ENCODE measurements around the gene MSL1.

The MSL1 gene, protein sequence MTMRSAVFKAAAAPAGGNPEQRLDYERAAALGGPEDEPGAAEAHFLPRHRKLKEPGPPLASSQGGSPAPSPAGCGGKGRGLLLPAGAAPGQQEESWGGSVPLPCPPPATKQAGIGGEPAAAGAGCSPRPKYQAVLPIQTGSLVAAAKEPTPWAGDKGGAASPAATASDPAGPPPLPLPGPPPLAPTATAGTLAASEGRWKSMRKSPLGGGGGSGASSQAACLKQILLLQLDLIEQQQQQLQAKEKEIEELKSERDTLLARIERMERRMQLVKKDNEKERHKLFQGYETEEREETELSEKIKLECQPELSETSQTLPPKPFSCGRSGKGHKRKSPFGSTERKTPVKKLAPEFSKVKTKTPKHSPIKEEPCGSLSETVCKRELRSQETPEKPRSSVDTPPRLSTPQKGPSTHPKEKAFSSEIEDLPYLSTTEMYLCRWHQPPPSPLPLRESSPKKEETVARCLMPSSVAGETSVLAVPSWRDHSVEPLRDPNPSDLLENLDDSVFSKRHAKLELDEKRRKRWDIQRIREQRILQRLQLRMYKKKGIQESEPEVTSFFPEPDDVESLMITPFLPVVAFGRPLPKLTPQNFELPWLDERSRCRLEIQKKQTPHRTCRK

DNA sequence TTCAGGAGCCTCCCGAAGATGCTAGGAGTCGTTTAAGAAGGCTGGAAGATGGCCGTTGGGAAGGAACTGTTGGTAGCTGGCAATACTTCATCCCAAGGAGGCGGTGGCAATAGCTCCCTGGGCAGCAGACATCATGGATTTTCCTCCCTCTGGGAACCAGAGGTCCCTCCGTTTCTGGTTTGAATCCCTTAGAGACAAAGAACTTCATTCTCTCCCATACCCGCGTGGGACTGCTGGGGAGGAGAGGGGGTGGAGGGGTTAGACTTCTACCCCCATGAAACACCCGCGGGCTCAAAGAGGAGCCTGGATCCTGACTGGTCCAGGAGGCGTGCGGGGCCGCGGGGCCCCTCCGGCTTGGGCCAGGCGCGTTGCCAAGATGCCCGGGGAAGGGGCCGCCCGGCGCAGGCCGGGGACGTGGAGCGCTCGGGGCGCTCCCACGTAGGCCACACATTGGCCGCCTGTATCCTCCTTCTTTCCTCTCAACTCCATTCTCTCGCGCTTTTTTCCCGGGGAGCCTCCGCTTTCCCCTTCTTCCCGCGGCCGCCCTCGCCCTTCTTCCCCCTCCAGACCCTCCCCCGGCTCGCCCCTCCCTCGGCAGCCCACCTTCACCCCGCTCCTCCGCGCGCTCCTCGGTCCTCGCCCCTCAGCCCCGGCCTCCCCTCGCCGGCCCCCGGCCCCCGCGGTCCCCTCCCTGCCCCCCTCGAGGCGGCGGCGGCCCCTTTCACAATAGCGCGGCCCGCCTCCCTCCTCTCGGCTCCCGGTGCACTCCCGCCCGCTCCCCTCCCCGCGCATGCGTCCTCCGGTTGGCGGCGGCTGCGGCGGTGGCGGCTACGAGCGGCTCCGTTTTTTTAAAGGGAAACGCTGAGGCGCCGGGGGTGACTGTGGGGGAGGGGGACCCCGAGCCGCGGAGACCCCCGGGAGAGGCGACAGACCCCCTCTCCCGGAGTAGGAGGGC lies at the start of gene MSL1:
Gene MSL1 (plus strand): TSS at position 791 of the 955 bp plus-strand sequence. CDS start 642 bp downstream, outside the sequence.
- H3K27me3 Mint-ChIP-seq: no peaks in the 10 kb centered on the region
- no peaks in the 10 kb centered on the region for H3K9me3 Mint-ChIP-seq
- peak within 1 kb of the TSS; percentile 89 for H3K4me3 Mint-ChIP-seq
- peaks cover 37% of the 10 kb centered on the region for H3K4me1 Mint-ChIP-seq (ENCODE audit: low read depth)
- H3K36me3 Mint-ChIP-seq (ENCODE audit: low read depth): peaks cover 32% of the 10 kb centered on the region
- peak within 1 kb of the TSS; percentile 87 for H3K27ac Mint-ChIP-seq
- DNase-seq: peak; percentile 91

DNA sequence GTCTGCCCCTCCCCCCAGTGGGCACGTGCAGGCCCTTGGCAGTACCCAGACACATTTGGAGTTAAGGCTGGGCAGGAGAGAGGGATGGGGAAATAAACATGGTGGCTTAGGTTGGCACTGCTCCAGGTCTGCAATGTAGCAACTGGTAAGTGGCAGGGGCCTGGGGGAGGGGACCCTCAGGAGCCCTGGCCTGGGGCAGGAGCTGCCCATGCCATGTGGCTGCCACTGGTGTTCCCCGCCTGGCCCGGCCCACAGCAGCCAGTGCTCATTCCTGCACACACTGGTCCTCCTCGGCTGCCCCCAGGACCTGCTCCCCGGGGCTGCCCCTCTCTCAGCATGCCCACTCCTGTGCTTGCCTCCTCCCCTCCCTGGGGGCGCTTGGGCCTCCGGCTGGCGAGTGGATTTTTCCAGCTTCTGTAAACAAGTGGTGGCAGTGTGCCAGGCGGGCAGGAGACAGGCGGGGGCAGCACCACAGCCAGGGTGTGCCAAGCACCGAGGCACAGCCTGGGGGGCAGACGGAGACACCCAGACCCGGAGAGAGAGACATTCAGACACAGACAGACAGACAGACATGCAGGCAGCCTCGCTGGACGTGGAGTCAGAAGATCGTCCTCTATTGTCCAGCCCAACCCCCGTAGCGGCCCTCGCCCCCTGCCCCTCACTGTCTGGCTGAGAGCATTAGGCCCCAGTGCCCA lies 49.6 kb upstream of the MSL1 start:
- H3K4me3 Mint-ChIP-seq: no peak overlapping the region
- no peaks in the 10 kb centered on the region for H3K27me3 Mint-ChIP-seq
- H3K9me3 Mint-ChIP-seq: no peaks in the 10 kb centered on the region
- DNase-seq: peak; percentile 35
- peaks cover 75% of the 10 kb centered on the region for H3K4me1 Mint-ChIP-seq (ENCODE audit: low read depth)
- H3K36me3 Mint-ChIP-seq (ENCODE audit: low read depth): peaks cover 5% of the 10 kb centered on the region
- H3K27ac Mint-ChIP-seq: peak overlapping the region; percentile 74

DNA sequence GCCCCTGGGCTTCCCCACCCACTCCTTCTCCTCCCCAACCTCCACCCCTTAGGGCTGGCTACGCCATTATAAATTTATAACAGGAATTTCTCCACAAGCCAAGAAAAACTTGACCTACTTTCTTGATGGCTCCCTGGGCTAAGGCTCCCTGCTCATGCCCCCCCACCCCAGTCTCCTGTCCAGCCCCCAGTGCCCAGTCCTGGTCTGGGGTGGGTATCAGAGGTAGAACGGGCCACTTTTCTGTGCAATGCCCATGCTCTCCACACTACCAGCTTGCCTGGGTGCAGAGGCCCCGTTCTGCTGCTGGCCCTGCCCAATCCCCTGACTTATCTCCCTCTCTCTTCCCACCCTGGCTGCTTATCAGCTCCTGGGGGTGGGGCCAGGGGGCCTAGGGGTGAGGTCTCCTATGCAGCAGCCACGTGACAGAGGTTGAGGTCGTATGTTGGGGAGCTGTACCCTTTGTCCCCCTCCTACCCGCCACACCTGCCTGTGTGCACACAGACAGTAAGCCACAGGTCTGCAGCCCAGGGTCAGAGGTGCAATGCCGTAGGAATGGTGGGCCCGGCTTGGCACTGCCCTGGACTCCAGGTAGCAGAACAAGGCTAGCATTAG lies 48.9 kb upstream of the MSL1 start:
- H3K9me3 Mint-ChIP-seq: no peaks in the 10 kb centered on the region
- H3K4me3 Mint-ChIP-seq: no peak overlapping the region
- peak; percentile 28 for DNase-seq
- peak overlapping the region; percentile 12 for H3K27ac Mint-ChIP-seq
- peaks cover 69% of the 10 kb centered on the region for H3K4me1 Mint-ChIP-seq (ENCODE audit: low read depth)
- H3K36me3 Mint-ChIP-seq (ENCODE audit: low read depth): peaks cover 8% of the 10 kb centered on the region
- no peaks in the 10 kb centered on the region for H3K27me3 Mint-ChIP-seq

DNA sequence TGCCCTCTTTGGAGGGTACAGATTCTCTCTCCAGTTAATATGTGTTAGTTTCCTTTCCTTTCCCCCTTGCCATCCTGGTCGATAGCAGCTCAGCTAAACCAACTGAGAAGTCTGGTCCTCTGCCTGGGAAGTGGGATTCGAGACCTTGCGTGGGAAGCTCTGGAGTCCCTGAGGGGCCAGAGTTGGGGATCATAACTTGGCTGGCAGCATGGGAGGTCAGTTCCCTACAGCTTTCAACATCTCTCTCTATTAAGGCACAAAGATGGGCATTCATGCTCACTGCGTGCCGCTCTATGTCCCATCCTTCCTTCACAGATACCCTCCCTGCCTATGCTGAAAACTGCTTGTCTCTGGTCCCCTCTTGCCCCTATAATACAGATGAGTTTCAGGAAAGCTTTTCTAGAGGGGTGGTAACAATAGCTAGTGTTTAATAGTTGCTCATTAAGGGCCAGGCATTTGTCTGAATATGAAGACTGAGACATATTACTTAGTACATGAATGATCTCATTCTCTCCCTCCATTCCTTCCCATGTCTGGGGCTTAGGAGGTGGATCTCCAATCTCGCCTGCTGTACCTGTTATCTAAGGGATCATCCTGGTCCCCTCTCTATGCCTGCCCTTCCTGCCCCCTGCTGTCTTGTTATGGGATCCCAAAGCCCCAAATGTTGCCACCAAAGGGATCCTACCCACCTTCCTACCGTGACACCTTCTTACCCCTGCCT lies 48.2 kb upstream of the MSL1 start:
- peak; percentile 27 for DNase-seq
- no peaks in the 10 kb centered on the region for H3K27me3 Mint-ChIP-seq
- no peak overlapping the region for H3K4me3 Mint-ChIP-seq
- peak overlapping the region; percentile 8 for H3K27ac Mint-ChIP-seq
- no peaks in the 10 kb centered on the region for H3K9me3 Mint-ChIP-seq
- peaks cover 63% of the 10 kb centered on the region for H3K4me1 Mint-ChIP-seq (ENCODE audit: low read depth)
- peaks cover 10% of the 10 kb centered on the region for H3K36me3 Mint-ChIP-seq (ENCODE audit: low read depth)

DNA sequence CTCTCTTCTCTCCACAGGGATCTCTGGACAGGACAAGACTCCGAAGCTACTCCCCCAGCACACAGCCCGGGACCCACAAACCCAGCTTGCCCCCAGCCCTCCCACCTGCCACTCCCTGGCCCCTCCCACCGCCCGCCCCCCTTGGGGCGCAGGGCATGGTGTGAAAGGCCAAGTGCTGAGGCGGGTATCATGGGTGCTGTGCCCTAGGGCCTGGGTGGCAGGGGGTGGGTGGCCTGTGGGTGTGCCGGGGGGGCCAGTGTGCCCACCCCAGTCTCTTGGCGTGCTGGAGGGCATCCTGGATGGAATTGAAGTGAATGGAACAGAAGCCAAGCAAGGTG lies 47.6 kb upstream of the MSL1 start:
- H3K4me3 Mint-ChIP-seq: no peak overlapping the region
- peaks cover 13% of the 10 kb centered on the region for H3K36me3 Mint-ChIP-seq (ENCODE audit: low read depth)
- H3K9me3 Mint-ChIP-seq: no peaks in the 10 kb centered on the region
- H3K4me1 Mint-ChIP-seq (ENCODE audit: low read depth): peaks cover 58% of the 10 kb centered on the region
- no peak for DNase-seq
- peak overlapping the region; percentile 8 for H3K27ac Mint-ChIP-seq
- no peaks in the 10 kb centered on the region for H3K27me3 Mint-ChIP-seq

DNA sequence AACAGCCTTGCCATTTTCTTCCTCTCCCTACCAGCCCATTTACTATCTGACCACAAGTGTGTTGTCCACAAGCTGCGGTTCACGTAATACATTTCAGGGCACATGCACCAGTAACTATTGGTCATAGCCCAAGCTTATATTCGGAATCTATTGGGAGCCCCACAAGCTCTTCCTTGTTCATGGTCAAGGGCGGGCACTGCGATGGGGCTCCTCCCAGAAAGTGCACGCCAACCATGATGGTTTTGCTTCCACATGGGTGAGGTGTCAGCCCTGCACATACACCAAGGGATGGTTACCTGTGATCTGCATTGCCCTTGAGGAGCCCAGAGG lies 46.9 kb upstream of the MSL1 start:
- H3K27me3 Mint-ChIP-seq: no peaks in the 10 kb centered on the region
- DNase-seq: no peak
- no peaks in the 10 kb centered on the region for H3K9me3 Mint-ChIP-seq
- H3K36me3 Mint-ChIP-seq (ENCODE audit: low read depth): peaks cover 13% of the 10 kb centered on the region
- H3K4me1 Mint-ChIP-seq (ENCODE audit: low read depth): peaks cover 51% of the 10 kb centered on the region
- no peak overlapping the region for H3K4me3 Mint-ChIP-seq
- no peak overlapping the region for H3K27ac Mint-ChIP-seq

DNA sequence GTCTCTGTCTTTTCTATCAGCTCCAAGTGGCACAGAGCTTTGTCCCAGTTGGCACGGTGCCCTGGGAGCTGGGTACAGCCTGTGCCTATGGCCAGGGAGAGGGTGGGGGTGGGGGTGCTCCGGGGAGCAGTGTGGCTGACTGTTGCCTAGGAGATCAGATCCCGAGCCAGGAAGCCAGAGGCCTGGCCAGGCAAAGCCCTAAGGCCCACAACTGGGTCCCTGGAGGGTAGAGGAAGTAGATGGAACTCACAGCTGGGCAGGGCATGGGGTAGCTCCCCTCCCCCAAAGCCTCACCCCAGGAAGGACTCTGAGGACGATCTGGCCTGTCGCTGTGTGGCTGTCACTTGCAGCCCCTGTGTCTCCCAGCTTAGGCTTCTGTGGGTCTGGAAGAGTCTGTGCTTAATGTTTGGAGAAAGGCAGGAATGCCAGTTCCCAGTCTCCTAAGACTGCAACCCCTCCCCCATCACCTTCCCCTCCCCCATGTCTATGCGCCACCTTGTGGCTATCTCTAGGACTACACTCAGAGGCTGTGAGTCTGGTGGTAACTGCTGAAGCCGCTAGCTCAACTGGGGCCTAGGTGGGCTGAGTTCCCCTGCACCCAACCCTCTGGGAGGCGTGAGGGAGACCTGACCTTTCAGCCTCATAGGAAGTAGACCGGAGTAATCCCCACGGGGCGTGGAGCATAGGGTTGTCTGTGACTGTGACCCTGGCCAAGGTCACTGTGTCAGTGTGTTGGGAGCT lies 46.4 kb upstream of the MSL1 start:
- Mint-ChIP-seq H3K4me1 (ENCODE audit: low read depth) (peaks cover 46% of the 10 kb centered on the region), H3K4me3 (no peak overlapping the region), H3K27me3 (no peaks in the 10 kb centered on the region), H3K27ac (peak overlapping the region; percentile 89), H3K9me3 (no peaks in the 10 kb centered on the region), H3K36me3 (ENCODE audit: low read depth) (peaks cover 16% of the 10 kb centered on the region)
- peak; percentile 82 for DNase-seq

DNA sequence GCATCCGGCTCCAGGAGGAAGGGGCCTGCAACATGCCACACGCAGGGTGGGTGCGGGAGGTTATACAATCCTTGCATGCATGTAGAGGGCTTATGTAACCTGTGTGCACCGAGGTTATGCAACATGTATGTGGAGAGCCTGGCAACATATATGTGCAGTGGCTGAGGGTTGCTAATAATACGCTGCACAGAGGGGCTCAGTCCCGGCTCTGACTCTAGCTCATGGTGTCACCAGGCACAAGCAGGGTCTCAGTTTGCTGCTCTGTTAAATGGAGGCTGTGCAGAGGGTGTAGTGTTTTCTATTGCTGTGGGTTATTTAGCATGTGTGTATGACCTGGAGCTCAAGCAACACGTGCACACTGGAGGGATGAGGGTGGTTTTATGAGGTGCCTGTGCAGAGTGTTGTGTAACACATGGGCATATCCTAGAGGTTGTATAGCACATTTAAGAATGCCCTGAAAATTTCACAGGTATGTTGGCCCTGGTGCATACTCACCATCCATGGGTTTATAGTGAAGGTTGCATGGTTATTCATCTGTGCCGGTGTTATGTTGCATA lies 45.8 kb upstream of the MSL1 start:
- H3K4me3 Mint-ChIP-seq: no peak overlapping the region
- peaks cover 18% of the 10 kb centered on the region for H3K36me3 Mint-ChIP-seq (ENCODE audit: low read depth)
- H3K27me3 Mint-ChIP-seq: no peaks in the 10 kb centered on the region
- H3K4me1 Mint-ChIP-seq (ENCODE audit: low read depth): peaks cover 39% of the 10 kb centered on the region
- H3K27ac Mint-ChIP-seq: peak overlapping the region; percentile 89
- no peak for DNase-seq
- no peaks in the 10 kb centered on the region for H3K9me3 Mint-ChIP-seq

DNA sequence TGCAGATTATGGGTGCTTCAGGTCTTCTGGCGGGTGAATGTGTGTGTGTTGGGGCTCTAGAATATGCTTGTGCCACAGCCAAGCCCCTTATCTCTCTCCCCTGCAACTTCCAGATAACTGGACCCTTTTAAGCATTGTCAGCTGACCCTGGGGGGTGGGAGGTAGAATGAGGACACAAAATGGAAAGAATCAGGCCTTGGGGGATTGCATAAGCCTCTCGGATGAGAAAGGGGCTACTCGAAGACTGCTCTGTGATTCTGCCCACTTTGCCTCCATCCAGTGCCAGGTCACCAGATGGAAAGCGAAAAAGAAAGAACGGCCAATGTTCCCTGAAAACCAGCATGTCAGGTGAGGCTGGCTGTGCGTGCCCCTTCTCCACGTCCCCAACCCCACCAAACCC lies 45.2 kb upstream of the MSL1 start:
- H3K4me3 Mint-ChIP-seq: no peak overlapping the region
- H3K9me3 Mint-ChIP-seq: no peaks in the 10 kb centered on the region
- H3K36me3 Mint-ChIP-seq (ENCODE audit: low read depth): peaks cover 19% of the 10 kb centered on the region
- H3K27ac Mint-ChIP-seq: no peak overlapping the region
- H3K27me3 Mint-ChIP-seq: no peaks in the 10 kb centered on the region
- no peak for DNase-seq
- peaks cover 34% of the 10 kb centered on the region for H3K4me1 Mint-ChIP-seq (ENCODE audit: low read depth)

DNA sequence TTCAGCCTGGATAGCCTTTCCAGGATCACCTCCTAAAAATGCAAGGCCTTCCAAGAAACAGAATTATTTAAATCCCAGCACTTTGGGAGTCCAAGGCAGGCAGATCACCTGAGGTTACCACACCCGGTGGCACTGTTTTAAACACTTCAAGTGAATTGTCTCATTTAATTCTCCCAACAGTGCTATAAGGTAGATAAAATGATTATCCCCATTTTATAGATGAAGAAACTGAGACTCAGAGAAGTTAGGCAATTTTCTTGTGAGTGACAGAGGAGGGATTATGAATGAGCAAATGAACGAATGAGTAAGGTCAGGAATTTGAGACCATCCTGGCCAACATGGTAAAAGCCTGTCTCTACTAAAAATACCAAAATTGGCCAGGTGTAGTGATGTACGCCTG lies 42.2 kb upstream of the MSL1 start:
- Mint-ChIP-seq H3K36me3 (ENCODE audit: low read depth) (peaks cover 32% of the 10 kb centered on the region), H3K9me3 (no peaks in the 10 kb centered on the region), H3K27me3 (no peaks in the 10 kb centered on the region), H3K27ac (no peak overlapping the region), H3K4me1 (ENCODE audit: low read depth) (peaks cover 20% of the 10 kb centered on the region), H3K4me3 (no peak overlapping the region)
- no peak for DNase-seq

DNA sequence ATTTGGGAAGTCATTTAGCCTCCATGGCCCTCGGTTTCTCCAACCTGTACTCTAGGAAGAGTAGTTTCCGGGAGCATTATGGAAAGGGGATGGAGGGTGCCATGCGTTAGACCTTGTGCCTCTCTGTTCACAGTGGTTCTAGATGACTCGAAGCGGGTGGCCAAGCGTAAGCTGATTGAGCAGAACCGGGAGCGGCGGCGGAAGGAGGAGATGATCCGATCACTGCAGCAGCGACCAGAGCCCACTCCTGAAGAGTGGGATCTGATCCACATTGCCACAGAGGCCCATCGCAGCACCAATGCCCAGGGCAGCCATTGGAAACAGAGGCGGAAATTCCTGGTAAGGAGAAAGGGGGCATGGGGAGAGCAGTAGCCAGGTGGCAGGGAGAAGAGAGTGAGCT lies 37.3 kb upstream of the MSL1 start:
- no peaks in the 10 kb centered on the region for H3K9me3 Mint-ChIP-seq
- peak overlapping the region; percentile 24 for H3K27ac Mint-ChIP-seq
- no peaks in the 10 kb centered on the region for H3K27me3 Mint-ChIP-seq
- peaks cover 56% of the 10 kb centered on the region for H3K36me3 Mint-ChIP-seq (ENCODE audit: low read depth)
- H3K4me3 Mint-ChIP-seq: no peak overlapping the region
- DNase-seq: no peak
- H3K4me1 Mint-ChIP-seq (ENCODE audit: low read depth): peaks cover 5% of the 10 kb centered on the region

DNA sequence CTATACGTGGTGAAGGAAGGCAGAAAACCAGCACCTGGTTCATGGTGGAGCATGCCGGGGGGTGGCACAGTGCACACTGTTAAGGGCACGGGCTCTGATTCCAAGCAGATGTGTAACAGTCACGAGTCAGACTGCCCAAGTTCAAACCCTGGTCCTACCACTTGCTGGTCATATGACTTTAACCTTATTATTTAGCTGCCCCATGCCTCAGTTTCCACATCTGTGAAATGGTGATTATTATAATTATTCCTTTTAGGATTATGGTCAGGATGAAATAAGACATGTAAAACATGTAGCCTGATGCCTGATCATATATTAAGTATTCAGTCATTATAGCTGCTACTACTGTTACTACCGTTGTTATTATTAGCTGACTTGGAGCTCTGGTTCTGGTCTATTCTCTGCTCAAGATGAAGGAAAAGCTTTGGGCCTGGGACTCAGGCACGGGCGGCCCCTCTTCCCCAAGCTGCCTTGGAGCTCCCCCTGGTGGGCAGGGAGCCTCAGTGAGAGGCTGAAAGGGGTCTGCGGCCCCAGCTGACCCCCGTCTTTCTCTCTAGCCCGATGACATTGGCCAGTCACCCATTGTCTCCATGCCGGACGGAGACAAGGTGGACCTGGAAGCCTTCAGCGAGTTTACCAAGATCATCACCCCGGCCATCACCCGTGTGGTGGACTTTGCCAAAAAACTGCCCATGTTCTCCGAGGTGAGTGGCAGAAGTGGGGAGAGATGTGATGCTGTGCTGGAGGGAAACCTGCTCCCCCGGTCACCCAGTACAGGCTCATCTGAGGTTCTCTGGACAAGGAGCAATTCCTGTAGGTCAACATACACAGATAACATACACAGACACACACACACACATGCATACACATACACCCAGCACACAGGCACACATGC lies 35.4 kb upstream of the MSL1 start:
- no peaks in the 10 kb centered on the region for H3K9me3 Mint-ChIP-seq
- no peaks in the 10 kb centered on the region for H3K27me3 Mint-ChIP-seq
- peaks cover 5% of the 10 kb centered on the region for H3K4me1 Mint-ChIP-seq (ENCODE audit: low read depth)
- no peak overlapping the region for H3K4me3 Mint-ChIP-seq
- H3K36me3 Mint-ChIP-seq (ENCODE audit: low read depth): peaks cover 59% of the 10 kb centered on the region
- H3K27ac Mint-ChIP-seq: peak overlapping the region; percentile 60
- peak; percentile 79 for DNase-seq

Data from activated T-cell treated with anti-CD3 and anti-CD28 coated beads, Interleukin-2, amount 50 U/mL, for 24 hours (primary cell).